GM18907 (cell line): Measurements from ENCODE around the gene WDR43.

ENCODE experiments used
- ATAC-seq: cut with Tn5 transposase; IDR thresholded peaks from one replicate; pipeline ENCODE4 v1.9.1; 2021; ENCODE audit warnings: mild to moderate bottlenecking, moderate library complexity; ENCODE audit not compliant: unreplicated experiment

Gene WDR43

GRCh38 chr2:28909655-28910353 lies 15.3 kb downstream of the WDR43 start:
- no peak for ATAC-seq

DNA sequence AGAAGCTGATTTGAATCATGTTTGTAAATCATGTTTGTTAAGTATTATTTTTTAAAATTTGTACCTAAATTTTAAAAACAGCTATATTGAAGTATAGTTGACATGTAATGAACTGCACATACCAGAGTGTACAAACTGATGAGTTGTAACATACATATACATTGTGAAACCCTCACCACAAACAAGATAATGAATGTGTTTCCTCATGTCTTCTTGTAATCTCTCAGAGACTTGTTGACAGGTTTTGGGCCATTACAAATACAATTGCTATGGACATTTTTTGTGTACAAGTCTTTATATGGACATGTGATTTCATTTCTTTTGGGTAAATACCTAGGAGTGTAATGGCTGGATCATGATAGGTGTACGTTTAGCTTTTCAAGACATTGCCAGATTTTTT lies 21.5 kb downstream of the WDR43 start:
- no peak for ATAC-seq

- ATAC-seq = no peak
Observed at GRCh38 chr2:28926847-28927246, 32.4 kb downstream of the WDR43 start.

DNA sequence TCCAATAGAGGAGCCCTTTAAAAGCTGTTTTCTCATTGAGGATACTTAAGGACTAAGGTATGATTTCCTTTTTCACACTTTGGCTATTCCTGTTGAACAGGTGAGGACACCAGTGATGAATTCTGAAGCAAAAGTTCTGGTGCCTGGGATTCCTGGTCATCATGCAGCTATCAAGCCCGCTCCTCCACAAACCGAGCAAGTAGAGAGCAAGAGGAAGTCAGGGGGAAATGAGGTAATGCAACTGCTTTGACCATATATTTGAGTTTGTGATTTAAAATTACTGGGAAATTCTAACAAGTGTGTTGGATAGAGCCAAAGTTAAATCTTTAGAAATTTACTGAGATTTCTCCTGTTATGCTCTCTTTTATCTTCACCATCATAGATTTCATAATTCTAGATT lies 33.0 kb downstream of the WDR43 start:
- no peak for ATAC-seq

DNA sequence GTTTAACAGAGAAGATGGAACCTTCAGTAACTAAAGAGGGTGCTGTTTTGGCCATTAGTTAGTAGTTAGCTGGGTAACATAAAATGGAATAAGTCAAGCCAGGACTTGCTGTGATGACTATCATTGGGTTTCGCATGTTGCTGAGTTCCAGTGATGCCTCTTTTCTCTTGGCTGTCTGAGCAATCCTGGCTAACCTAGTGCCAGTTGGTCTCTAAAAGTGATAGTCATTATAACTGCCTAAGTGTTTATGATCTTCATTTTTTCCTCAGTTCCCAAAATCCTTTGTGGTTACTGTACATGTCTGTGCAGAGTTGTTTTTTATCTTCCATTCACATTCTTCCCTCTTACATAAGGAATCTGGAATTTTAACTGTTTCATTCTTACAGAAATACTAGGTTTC lies 33.4 kb downstream of the WDR43 start:
- ATAC-seq = no peak

DNA sequence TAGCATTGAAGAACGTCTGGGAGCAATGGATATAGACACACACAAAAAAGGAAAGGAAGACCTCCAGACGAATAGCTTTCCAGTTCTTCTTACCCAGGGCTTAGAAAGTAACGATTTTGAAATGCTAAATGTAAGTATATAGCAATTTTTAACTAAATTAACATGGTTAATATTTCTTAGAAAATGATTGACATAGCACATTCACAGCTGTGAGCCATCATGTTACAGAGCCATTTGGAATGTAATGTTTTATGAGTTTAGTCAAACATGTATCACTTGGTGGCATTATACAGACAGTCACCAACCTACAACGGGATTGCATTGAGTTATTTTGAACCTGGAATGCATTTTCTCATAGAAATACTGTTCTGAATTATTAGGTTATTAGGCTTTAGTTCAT lies 35.1 kb downstream of the WDR43 start:
- ATAC-seq = no peak

DNA sequence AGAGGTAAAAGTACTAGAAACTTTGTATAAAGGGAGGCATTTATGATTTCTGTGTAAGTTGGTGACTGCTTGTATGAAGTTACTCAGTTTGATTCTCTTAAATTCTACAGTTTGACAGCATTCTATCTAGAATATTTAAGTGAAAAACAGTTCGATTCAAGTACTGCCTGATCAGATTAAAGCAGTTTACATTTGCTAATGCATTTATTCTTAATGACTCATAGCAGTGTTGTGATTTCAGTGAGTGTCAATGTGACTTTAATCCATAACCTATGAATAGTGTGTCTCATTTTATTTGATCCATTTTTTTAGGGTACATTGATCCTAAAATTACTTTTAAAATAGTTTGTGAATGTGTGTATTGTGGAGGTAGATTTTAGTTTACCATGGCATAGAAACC lies 35.7 kb downstream of the WDR43 start:
- ATAC-seq = no peak

DNA sequence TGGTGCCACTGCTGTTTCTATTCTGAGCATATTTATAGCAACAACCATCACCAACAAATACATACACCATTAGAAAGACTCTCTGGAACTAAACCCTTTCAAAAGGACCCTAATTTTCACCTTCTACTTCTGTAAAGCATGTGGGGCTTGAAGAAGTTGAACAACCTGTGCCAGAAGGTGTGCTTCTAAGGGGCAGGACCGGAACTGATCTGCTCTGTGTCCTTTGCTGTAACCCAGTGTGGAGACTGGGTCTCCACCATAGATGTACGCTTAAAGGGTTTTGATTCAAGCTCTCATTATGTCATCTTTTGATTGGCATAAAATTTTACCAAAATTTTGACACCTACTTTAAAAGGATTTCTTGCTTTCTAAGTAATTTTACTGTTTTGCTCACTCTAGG lies 40.3 kb downstream of the WDR43 start:
- ATAC-seq = no peak

DNA sequence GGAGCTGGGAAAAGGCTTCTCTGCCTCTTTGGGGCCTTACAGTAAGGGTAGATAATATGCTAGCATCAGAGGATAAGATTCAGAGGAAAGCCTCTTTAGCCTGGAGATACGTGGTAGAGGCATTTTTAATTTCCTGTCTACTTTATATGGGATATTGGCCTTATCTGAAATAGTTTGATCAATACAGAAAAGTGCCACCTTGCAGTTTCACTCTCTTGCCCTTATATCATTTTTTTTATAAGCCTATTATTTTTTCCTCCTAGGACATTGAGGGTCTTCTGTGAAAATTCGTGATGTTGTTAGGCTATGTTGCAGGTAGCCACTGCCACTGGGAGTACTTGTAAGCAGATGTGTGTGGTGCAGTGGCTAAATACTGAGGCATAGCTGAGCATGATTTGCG lies 46.5 kb downstream of the WDR43 start:
- no peak for ATAC-seq

GRCh38 chr2:28944535-28945248 lies 50.2 kb downstream of the WDR43 start:
- ATAC-seq = no peak

- no peak for ATAC-seq
Observed at GRCh38 chr2:28948160-28948559, 53.7 kb downstream of the WDR43 start.

DNA sequence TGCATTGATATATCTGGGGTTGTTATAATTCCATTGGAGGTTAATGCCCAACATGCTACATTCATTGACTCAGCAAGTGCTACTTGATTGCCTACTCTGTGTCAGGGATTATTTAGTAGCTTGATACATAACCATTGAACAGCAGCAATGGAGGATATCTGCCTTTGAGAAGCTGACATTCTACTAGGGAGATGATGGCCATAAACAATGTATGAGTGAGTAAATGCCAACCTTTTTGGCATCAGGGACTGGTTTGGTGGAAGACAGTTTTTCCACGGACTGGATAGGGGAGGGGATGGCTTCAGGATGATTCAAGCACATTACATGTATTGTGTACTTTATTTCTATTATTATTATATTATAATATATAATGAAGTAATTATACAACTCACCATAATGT lies 54.7 kb downstream of the WDR43 start:
- ATAC-seq = no peak

- ATAC-seq = no peak
Observed at GRCh38 chr2:28949617-28950305, 55.3 kb downstream of the WDR43 start.

GRCh38 chr2:28950941-28951630 lies 56.6 kb downstream of the WDR43 start:
- no peak for ATAC-seq

- ATAC-seq = no peak
Observed at GRCh38 chr2:28951910-28952835, 57.7 kb downstream of the WDR43 start.

- no peak for ATAC-seq
Observed at GRCh38 chr2:28952836-28953211, 58.4 kb downstream of the WDR43 start.

DNA sequence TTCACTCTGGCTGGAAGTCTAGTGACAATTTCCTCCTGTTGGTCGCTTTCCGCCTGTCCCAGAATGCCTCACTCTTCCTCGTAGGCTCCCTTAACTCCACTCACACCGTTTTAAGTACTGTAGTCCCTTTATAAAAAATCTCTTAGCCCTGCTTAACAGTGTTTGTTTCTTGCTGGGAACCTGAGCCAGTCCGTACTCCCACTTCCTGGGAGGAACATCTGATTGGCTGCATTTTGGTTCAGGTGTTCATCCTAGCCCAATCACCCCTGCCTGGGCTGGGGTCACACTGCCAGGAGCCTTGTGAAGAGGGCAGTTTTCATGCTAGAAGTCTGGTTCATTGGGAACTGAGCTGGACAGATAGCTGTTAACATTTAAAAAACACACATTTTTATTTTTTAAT lies 61.0 kb downstream of the WDR43 start:
- no peak for ATAC-seq

GRCh38 chr2:28956415-28956826 lies 62.0 kb downstream of the WDR43 start:
- no peak for ATAC-seq

- no peak for ATAC-seq
Observed at GRCh38 chr2:28956890-28957289, 62.4 kb downstream of the WDR43 start.

DNA sequence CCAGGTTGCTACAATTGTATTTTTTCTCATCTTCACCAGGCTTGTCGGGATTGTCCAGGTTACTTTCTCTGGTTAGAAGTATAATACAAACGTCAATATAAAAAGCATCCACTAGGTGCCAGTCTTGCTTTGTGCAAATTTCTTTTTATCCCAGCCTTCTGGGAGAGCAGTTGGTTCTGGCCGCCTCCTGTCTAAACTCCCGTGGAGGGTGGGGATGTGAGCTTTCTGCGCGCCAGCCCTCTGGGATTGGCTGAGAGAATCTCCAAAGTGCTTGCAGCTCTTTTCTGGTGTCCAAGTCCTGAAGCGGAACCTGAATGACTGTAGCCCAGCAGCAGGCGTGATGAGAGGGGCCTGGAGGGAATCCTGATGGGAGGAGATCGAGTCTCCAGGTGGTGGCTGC lies 64.2 kb downstream of the WDR43 start:
- ATAC-seq = no peak

GRCh38 chr2:28960401-28960800 lies 65.9 kb downstream of the WDR43 start:
- ATAC-seq = no peak
